Lower leg skin (tissue), 3 donors: Measurements from ENCODE around the gene NFKBIA.

Experiments used
- POLR2A ChIP-seq, 2 donors: fragments of 450-650 bp; IDR thresholded peaks; one replicate each; pipeline ENCODE4 v1.6.1; 2016 to 2017; ENCODE audit warnings: antibody characterized with exemption in 2 of 2, mild to moderate bottlenecking in 1 of 2, moderate library complexity in 1 of 2
- TF ChIP-seq, protein P1 (sequence below), 3 donors: fragments of 450-650 bp; IDR thresholded peaks; one replicate each; pipeline ENCODE4 v1.5.1; 2016; ENCODE audit warnings: antibody characterized with exemption in 3 of 3, mild to moderate bottlenecking in 3 of 3, moderate library complexity in 2 of 3

DNA sequence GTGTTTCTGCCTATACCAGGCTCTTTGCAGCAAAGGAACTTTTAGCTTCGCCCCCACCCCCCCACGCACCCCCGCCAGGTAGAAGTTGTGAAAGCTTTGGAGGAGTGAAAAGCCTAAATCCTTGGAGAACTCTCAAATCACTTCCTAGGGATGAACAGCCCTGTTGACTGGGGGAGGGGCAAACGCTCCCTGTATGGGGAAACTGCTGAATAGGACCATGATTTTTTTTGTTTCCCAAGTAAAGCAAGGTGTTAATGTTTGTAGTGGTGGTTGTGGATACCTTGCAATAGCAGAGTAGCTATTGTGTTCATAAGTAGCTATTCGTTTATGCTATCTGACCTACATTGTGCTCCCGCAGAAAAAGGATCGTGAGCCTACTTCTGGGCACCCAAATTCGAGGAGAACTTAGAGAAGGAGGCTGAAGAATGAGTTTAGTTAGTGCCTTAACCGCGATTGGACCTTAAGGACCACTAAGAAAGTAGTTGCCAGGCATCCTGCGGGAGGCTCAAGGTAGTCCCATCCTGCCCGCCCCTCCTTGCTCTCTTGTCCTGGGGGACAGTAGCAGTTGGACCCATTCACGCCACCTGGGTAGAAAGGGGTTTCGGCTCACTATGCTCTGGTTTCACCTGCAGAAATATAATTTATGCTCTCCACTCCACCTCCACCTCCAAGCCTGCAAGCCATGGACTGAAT, 901 bp upstream of the NFKBIA start:
- no peak for TF ChIP-seq POLR2A (IDR thresholded peaks at IDR 0.05)
- TF ChIP-seq, protein P1, sequence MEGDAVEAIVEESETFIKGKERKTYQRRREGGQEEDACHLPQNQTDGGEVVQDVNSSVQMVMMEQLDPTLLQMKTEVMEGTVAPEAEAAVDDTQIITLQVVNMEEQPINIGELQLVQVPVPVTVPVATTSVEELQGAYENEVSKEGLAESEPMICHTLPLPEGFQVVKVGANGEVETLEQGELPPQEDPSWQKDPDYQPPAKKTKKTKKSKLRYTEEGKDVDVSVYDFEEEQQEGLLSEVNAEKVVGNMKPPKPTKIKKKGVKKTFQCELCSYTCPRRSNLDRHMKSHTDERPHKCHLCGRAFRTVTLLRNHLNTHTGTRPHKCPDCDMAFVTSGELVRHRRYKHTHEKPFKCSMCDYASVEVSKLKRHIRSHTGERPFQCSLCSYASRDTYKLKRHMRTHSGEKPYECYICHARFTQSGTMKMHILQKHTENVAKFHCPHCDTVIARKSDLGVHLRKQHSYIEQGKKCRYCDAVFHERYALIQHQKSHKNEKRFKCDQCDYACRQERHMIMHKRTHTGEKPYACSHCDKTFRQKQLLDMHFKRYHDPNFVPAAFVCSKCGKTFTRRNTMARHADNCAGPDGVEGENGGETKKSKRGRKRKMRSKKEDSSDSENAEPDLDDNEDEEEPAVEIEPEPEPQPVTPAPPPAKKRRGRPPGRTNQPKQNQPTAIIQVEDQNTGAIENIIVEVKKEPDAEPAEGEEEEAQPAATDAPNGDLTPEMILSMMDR (IDR thresholded peaks at IDR 0.05): no peak
